NCI-H510A treated with DMSO at 0.1 percent for 48 hours (cell line): Measurements from ENCODE around the gene TIA1.
"Not testable (repeated sequence)": the region's sequence is repeated elsewhere in the genome, so short reads cannot be mapped to it uniquely, and the experiment has no call there.

ENCODE experiments used
- DNase-seq: peaks from one replicate; lab custom pipeline; 2025; lab: John Stamatoyannopoulos, UW

The TIA1 gene

GRCh38 chr2:70248181-70248847, at the start of gene TIA1:
TIA1 (minus strand) TSS chr2:70248628; CDS start chr2:70248430, 198 bp downstream.
- peak; percentile 99 for DNase-seq

GRCh38 chr2:70297828-70298227, 49.4 kb upstream of the TIA1 start:
- DNase-seq, result not testable (repeated sequence)

GRCh38 chr2:70283500-70284191, 35.2 kb upstream of the TIA1 start:
- DNase-seq, result no peak

- no peak for DNase-seq
Observed at GRCh38 chr2:70282439-70282838, 34.0 kb upstream of the TIA1 start.

GRCh38 chr2:70280242-70280798, 31.9 kb upstream of the TIA1 start:
- DNase-seq, result no peak

GRCh38 chr2:70270323-70270722, 21.9 kb upstream of the TIA1 start:
- no peak for DNase-seq

GRCh38 chr2:70269422-70270302, 21.2 kb upstream of the TIA1 start:
- DNase-seq, result not testable (repeated sequence)

GRCh38 chr2:70266925-70267324, 18.5 kb upstream of the TIA1 start:
- DNase-seq, result not testable (repeated sequence)

- DNase-seq, result no peak
Observed at GRCh38 chr2:70261501-70261900, 13.1 kb upstream of the TIA1 start.

- peak; percentile 77 for DNase-seq
Observed at GRCh38 chr2:70258532-70258875, 10.1 kb upstream of the TIA1 start.

GRCh38 chr2:70255637-70256314, 7.3 kb upstream of the TIA1 start:
- DNase-seq, result no peak

GRCh38 chr2:70250434-70250833, 2.0 kb upstream of the TIA1 start:
- no peak for DNase-seq

- DNase-seq, result peak; percentile 66
Observed at GRCh38 chr2:70247364-70248180, 856 bp downstream of the TIA1 start.

GRCh38 chr2:70243806-70244584, 4.4 kb downstream of the TIA1 start:
- no peak for DNase-seq

- no peak for DNase-seq
Observed at GRCh38 chr2:70242552-70242951, 5.9 kb downstream of the TIA1 start.

- no peak for DNase-seq
Observed at GRCh38 chr2:70241340-70241739, 7.1 kb downstream of the TIA1 start.

- DNase-seq, result no peak
Observed at GRCh38 chr2:70240599-70240998, 7.8 kb downstream of the TIA1 start.

- DNase-seq, result no peak
Observed at GRCh38 chr2:70233926-70234325, 14.5 kb downstream of the TIA1 start.

- no peak for DNase-seq
Observed at GRCh38 chr2:70226781-70227180, 21.6 kb downstream of the TIA1 start.

- not testable (repeated sequence) for DNase-seq
Observed at GRCh38 chr2:70223305-70223704, 25.1 kb downstream of the TIA1 start.
